HFFc6 (cell line): ENCODE results near the gene GMEB1. TPM values are rescaled to one million over a fixed set of nuclear protein-coding genes. Genes with fewer than 3 reads are reported as not detected.
"Not testable (repeated sequence)": the region's sequence is repeated elsewhere in the genome, so short reads cannot be mapped to it uniquely, and the experiment has no call there.

ENCODE experiments used
- DNase-seq: peaks from one replicate; pipeline ENCODE4 v3.0.0-alpha.2; 2018
- H3K27ac Mint-ChIP-seq: 2 replicates; pipeline ENCODE4 v1.8.0; 2020; ENCODE audit warnings: mild to moderate bottlenecking, mixed read lengths
- H3K27me3 Mint-ChIP-seq: 2 replicates; pipeline ENCODE4 v1.8.0; 2021; ENCODE audit warnings: mild to moderate bottlenecking, moderate library complexity, mixed read lengths; ENCODE audit not compliant: insufficient read depth
- H3K36me3 Mint-ChIP-seq: 2 replicates; pipeline ENCODE4 v1.8.0; 2021; ENCODE audit warnings: low read depth, mixed read lengths
- H3K4me1 Mint-ChIP-seq: 2 replicates; pipeline ENCODE4 v1.8.0; 2020; ENCODE audit warnings: low read depth, mixed read lengths
- H3K4me3 Mint-ChIP-seq: 2 replicates; pipeline ENCODE4 v1.8.0; 2020; ENCODE audit warnings: mild to moderate bottlenecking, moderate library complexity, mixed read lengths
- H3K9me3 Mint-ChIP-seq: 2 replicates; pipeline ENCODE4 v1.8.0; 2020; ENCODE audit warnings: mild to moderate bottlenecking, mixed read lengths
- total RNA-seq, 6 experiments: library from RNA; stranded (reverse); fragmentation: NEBNext Ultra II Directional; extraction: Animal tissue kit (Norgen Biotek cat#: 25700); gene quantifications; 2 replicates in 1 of 6; 3 replicates in 5 of 6; pipeline ENCODE4 v1.2.3, GENCODE V29; 2021
- TF ChIP-seq, protein P1 (sequence below): fragments of 200-600 bp; sonication (generic); IDR thresholded peaks from 2 replicates; pipeline ENCODE4 v1.5.0; 2021; ENCODE audit warnings: antibody characterized with exemption, mild to moderate bottlenecking

The GMEB1 gene
- total RNA-seq, 6 experiments from 2014 or later = 11.1 to 13.2 (median 12.0) TPM

DNA sequence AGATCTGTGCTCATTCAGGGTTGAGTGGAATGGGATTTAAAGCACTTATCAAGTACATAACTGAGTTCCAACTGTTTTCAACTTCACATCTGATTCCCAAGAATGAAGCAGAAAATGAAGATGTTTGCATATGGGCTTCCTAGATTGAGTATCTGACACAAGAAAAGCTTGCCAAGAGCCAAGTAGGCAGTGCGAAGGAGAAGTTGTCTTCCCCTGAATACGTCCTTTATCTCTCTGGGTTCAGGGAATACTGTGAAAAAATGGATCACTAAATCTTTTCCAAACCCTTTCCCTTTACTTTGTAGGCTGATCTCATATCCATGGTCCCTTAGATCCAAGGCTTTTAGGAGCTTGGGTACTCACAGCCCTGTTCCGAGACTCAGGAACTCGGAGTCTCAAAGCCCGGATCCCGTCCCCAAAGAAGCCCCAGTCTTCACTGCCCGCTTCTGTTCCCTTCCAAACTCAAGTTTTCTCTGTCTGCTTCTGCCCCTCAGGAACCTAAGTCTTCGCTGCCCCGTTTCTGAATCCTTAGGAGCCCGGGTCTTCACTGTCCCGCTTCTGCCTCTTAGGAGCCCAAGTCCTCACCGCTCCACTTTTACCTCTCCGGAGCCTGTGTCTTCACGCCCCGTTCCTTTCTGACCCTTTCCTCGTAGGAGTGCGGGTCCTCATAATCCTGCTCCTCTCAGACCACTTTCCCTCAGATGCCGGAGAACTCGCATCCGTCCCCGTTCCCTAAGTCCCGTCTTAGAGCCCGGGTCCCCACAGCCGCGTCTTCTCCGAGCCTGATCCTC lies 26.3 kb upstream of the GMEB1 start:
- no peak for DNase-seq
- Mint-ChIP-seq H3K9me3 (no peaks in the 10 kb centered on the region), H3K4me3 (peak overlapping the region; percentile 100), H3K27me3 (peaks cover 6% of the 10 kb centered on the region; the same call in 1 of the 2 replicates), H3K27ac (peak overlapping the region; percentile 99), H3K36me3 (no peaks in the 10 kb centered on the region), H3K4me1 (peaks cover 33% of the 10 kb centered on the region)
- TF ChIP-seq, protein P1, sequence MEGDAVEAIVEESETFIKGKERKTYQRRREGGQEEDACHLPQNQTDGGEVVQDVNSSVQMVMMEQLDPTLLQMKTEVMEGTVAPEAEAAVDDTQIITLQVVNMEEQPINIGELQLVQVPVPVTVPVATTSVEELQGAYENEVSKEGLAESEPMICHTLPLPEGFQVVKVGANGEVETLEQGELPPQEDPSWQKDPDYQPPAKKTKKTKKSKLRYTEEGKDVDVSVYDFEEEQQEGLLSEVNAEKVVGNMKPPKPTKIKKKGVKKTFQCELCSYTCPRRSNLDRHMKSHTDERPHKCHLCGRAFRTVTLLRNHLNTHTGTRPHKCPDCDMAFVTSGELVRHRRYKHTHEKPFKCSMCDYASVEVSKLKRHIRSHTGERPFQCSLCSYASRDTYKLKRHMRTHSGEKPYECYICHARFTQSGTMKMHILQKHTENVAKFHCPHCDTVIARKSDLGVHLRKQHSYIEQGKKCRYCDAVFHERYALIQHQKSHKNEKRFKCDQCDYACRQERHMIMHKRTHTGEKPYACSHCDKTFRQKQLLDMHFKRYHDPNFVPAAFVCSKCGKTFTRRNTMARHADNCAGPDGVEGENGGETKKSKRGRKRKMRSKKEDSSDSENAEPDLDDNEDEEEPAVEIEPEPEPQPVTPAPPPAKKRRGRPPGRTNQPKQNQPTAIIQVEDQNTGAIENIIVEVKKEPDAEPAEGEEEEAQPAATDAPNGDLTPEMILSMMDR = no peak

DNA sequence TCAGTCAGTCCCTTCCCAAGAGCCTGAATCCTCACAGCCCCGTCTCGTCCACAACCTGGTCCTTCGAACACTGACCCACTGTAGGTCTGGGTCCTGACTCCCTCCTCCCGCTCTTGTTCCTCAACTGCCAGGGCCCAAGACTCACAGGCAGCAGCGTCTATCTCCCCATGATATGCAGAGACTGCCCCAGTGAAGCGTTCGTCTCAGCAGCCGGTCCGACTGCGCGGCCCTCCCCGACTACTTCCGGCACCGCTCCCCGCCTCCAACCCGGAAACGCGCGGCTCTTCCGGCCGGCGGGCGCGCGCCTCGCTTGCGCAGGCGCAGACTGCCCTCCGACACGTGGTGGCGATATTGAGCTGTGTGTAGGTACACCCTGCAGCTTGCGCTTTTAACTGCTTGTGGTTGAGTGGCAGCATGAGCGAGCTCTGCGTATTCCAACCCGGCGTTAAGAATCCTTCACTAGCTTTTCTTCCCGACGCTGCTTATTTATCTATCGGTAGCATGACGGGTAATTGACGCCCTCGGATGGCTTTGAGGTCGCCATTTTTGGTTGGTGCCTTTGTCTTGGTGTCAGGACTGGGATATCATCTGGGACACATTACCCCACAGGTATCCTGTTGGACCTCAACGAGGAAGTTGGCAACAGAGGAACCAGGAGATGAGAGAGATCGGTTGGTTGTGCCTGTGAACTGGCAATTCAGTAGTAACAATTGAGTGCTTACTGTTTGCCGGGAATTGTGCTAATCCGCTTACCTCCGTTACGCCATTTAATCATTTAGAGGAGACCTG lies 25.5 kb upstream of the GMEB1 start, which contains the start of gene TAF12:
TSS of gene TAF12 (minus strand) at position 221 of the 789 bp plus-strand sequence. CDS start 20,986 bp downstream, outside the sequence.
- H3K27ac Mint-ChIP-seq = peak within 1 kb of the TSS; percentile 99
- H3K4me3 Mint-ChIP-seq = peak within 1 kb of the TSS; percentile 100
- peaks cover 6% of the 10 kb centered on the region; the same call in 1 of the 2 replicates for H3K27me3 Mint-ChIP-seq
- H3K9me3 Mint-ChIP-seq = no peaks in the 10 kb centered on the region
- peaks cover 37% of the 10 kb centered on the region for H3K4me1 Mint-ChIP-seq
- DNase-seq = peak; percentile 93
- no peaks in the 10 kb centered on the region for H3K36me3 Mint-ChIP-seq
- TF ChIP-seq, protein P1 = peak; percentile 68

DNA sequence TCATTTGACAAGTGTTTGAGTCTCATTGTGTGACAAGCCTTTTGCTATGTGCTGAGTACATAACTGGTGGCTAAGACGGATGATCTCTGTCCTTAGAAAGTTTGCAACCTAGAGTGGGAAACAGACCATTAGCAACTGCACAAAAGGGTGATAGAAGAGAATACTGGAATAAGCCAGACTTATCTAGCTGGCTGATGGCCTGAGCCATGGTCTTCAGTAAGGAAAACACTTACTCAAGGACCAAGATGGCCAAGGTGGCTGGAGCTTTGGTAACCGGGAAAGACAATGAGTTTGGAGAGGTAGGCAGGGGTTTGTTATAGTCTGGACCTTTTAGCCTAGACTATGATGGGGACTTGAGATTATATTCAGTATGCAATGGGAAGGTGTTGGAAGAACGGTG lies 24.1 kb upstream of the GMEB1 start:
- Mint-ChIP-seq H3K36me3 (no peaks in the 10 kb centered on the region), H3K4me3 (peak overlapping the region; percentile 100), H3K4me1 (peaks cover 40% of the 10 kb centered on the region), H3K27ac (no peak overlapping the region), H3K27me3 (peaks cover 10% of the 10 kb centered on the region), H3K9me3 (no peaks in the 10 kb centered on the region)
- DNase-seq = no peak
- TF ChIP-seq, protein P1 = no peak

DNA sequence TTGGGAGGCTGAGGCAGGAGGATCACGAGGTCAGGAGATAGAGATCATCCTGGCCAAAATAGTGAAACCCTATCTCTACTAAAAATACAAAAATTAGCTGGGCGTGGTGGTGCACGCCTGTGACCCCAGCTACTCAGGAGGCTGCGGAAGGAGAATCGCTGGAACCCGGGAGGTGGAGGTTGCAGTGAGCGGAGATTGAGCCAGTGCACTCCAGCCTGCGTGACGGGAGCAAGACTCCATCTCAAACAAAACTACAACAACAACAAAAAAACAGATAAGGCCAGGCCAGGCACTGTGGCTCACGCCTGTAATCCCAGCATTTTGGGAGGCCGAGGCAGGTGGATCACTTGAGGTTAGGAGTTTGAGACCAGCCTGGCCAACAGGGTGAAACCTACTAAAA lies 23.2 kb upstream of the GMEB1 start:
- not testable (repeated sequence) for H3K9me3 Mint-ChIP-seq, H3K4me3 Mint-ChIP-seq, H3K27ac Mint-ChIP-seq, DNase-seq, H3K36me3 Mint-ChIP-seq
- Mint-ChIP-seq H3K27me3 (peaks cover 10% of the 10 kb centered on the region), H3K4me1 (peaks cover 40% of the 10 kb centered on the region)

DNA sequence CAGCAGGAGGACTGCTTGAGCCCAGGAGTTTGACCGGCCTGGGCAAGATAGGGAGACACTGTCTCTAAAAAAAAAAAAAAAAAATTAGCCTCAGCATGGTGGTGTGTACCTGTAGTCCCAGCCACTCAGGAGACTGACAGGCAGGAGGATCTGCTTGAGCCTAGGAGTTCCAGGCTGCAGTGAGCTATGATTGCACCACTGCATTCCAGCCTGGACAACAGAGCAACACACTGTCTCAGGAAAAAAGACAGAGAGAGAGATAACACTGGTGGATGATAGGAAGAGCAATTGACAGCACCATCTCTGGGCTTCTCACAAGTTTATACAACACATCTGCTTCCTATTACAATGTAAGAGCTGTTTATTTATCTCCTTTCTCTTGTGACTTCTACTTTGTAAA lies 22.5 kb upstream of the GMEB1 start:
- Mint-ChIP-seq H3K4me1 (peaks cover 40% of the 10 kb centered on the region), H3K27me3 (peaks cover 10% of the 10 kb centered on the region), H3K4me3 (no peak overlapping the region), H3K9me3 (no peaks in the 10 kb centered on the region), H3K27ac (peak overlapping the region; percentile 25; the same call in 1 of the 2 replicates), H3K36me3 (no peaks in the 10 kb centered on the region)
- TF ChIP-seq, protein P1 = no peak
- peak; percentile 47 for DNase-seq
